ENCODE results near the gene WSCD2.

GRCh38 chr12:108260039-108260438 lies 131.0 kb downstream of the WSCD2 start:
- TF ChIP-seq FOXP2 (optimal IDR thresholded peaks at IDR 0.05; ENCODE audit: control extremely low read depth, extremely low read length, insufficient read depth) (no peak), POLR2AphosphoS5 (IDR thresholded peaks at IDR 0.05; ENCODE audit: borderline replicate concordance, low read depth, low read length) (no peak), EZH2 (IDR thresholded peaks at IDR 0.05) (no peak)
